Activated CD8-positive, alpha-beta T cell treated with anti-CD3 and anti-CD28 coated beads for 36 hours (primary cell): ENCODE data around the gene RAB27B. TPM values are rescaled to one million over a fixed set of nuclear protein-coding genes. Genes with fewer than 3 reads are reported as not detected.
A peak's percentile ranks its signal among the peaks of the same experiment; 100 is the strongest.

Experiments
- ATAC-seq: fragments of 200-7000 bp; cut with Tn5 transposase; one replicate; pipeline ENCODE4 v1.10.0; 2021; ENCODE audit warnings: mild to moderate bottlenecking, moderate library complexity
- CTCF ChIA-PET: fragments of 350-600 bp; sonication (Branson Sonifier 250); formaldehyde crosslinking; loops from one replicate; lab custom pipeline; 2021; ENCODE audit warnings: antibody characterized with exemption; lab: Charles Lee
- POLR2A ChIA-PET: fragments of 350-600 bp; sonication (Branson Sonifier 250); formaldehyde crosslinking; loops from one replicate; lab custom pipeline; 2021; ENCODE audit warnings: antibody characterized with exemption; lab: Charles Lee
- DNase-seq: peaks from one replicate; pipeline ENCODE4 v3.0.0-alpha.2; 2020
- H3K27ac Mint-ChIP-seq: one replicate; pipeline ENCODE4 v1.8.0; 2021; ENCODE audit warnings: mild to moderate bottlenecking, mixed read lengths
- H3K27me3 Mint-ChIP-seq: one replicate; pipeline ENCODE4 v1.8.0; 2021; ENCODE audit warnings: mixed read lengths
- H3K36me3 Mint-ChIP-seq: one replicate; pipeline ENCODE4 v1.8.0; 2021; ENCODE audit warnings: low read depth, mixed read lengths
- H3K4me1 Mint-ChIP-seq: one replicate; pipeline ENCODE4 v1.8.0; 2021; ENCODE audit warnings: low read depth, mixed read lengths
- H3K4me3 Mint-ChIP-seq: one replicate; pipeline ENCODE4 v1.8.0; 2021; ENCODE audit warnings: mild to moderate bottlenecking, moderate library complexity, mixed read lengths
- H3K9me3 Mint-ChIP-seq: one replicate; pipeline ENCODE4 v1.8.0; 2021; ENCODE audit warnings: mixed read lengths
- intact Hi-C: fragments of 100-400 bp; cut with micrococcal nuclease; formaldehyde crosslinking; loops from one replicate; pipeline ENCODE4 v1.10.0; 2022
- total RNA-seq, 2 experiments: library from RNA; stranded (reverse); gene quantifications; one replicate each; pipeline ENCODE4 v1.2.3, GENCODE V29; 2021
- TF ChIP-seq, protein P1 (sequence below): fragments of 200-600 bp; IDR thresholded peaks from one replicate; pipeline ENCODE4 v1.8.0; 2022; ENCODE audit warnings: antibody characterized with exemption, mild to moderate bottlenecking

RAB27B gene
- total RNA-seq, 2 experiments from 2014 or later: not detected

DNA sequence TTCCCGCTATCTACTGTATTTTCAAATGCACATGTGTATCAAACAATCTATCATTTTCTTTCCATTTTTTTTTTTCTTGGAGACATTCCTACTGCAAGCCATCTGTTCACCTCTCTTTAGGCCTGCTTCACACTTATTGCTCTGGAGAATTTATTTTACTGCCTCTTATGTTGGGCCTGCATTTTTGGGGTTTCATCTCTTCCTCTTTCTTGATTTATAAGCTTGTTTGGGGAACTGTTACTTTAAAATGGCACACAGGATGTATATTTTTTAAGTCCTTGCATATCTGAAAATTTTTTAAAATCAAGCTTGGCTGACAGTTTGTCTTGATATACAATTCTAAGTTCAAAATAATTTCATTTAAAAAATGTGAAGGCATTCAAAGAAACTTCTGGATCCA is 3.5 kb upstream of the RAB27B start:
- Mint-ChIP-seq H3K27me3 (peaks cover 12% of the 10 kb centered on the region), H3K36me3 (no peaks in the 10 kb centered on the region), H3K9me3 (no peaks in the 10 kb centered on the region), H3K4me3 (no peak overlapping the region), H3K27ac (no peak overlapping the region), H3K4me1 (peaks cover 9% of the 10 kb centered on the region)
- ChIA-PET POLR2A (interaction anchor here (0.5 kb wide), 1 partner anchor 26 kb away, joined by 3 read pairs; no protein-coding TSS in a partner anchor), CTCF (no interaction called here)
- intact Hi-C loops: no loop called here
- DNase-seq (no peak), ATAC-seq (no peak)
- TF ChIP-seq, protein P1, sequence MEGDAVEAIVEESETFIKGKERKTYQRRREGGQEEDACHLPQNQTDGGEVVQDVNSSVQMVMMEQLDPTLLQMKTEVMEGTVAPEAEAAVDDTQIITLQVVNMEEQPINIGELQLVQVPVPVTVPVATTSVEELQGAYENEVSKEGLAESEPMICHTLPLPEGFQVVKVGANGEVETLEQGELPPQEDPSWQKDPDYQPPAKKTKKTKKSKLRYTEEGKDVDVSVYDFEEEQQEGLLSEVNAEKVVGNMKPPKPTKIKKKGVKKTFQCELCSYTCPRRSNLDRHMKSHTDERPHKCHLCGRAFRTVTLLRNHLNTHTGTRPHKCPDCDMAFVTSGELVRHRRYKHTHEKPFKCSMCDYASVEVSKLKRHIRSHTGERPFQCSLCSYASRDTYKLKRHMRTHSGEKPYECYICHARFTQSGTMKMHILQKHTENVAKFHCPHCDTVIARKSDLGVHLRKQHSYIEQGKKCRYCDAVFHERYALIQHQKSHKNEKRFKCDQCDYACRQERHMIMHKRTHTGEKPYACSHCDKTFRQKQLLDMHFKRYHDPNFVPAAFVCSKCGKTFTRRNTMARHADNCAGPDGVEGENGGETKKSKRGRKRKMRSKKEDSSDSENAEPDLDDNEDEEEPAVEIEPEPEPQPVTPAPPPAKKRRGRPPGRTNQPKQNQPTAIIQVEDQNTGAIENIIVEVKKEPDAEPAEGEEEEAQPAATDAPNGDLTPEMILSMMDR: no peak

DNA sequence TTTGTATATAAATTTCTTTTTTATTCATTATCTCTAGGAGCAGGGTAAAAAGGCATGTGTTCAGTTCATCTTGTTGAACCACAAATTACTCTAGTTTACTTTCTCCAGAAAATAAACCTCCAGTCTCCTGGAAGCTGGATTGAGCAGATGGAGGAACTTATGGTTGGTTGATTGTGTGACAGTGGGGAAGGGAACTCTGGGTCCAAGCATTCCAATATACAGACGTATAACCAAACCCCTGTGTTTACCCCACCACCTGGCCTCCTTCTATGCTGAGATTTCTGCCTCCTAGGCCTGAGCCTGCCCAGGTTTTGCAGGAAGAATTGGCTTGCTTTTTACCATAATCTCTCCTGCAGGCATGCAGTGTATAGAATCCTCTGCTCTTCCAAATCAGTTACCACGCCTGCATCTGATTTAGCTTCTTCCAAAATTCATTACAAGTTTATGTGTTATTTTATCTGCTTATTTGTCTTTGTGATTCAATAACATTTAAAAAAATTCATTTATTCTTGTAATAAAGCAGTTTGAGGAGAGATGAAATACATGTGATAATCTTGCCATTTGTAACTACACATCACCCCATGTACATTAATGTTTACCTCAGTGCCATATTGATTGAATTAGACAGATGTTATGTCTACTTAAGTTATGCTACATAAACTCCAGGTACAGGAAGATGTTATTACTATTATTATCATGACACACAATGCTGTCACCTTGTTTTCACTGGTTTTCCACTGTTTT is 2.5 kb upstream of the RAB27B start:
- Mint-ChIP-seq H3K27ac (no peak overlapping the region), H3K4me1 (peaks cover 9% of the 10 kb centered on the region), H3K9me3 (no peaks in the 10 kb centered on the region), H3K36me3 (no peaks in the 10 kb centered on the region), H3K4me3 (no peak overlapping the region), H3K27me3 (peaks cover 15% of the 10 kb centered on the region)
- intact Hi-C loops: no loop called here
- TF ChIP-seq, protein P1: no peak
- CTCF ChIA-PET: no interaction called here
- DNase-seq (no peak), ATAC-seq (no peak)
- POLR2A ChIA-PET: no interaction called here

DNA sequence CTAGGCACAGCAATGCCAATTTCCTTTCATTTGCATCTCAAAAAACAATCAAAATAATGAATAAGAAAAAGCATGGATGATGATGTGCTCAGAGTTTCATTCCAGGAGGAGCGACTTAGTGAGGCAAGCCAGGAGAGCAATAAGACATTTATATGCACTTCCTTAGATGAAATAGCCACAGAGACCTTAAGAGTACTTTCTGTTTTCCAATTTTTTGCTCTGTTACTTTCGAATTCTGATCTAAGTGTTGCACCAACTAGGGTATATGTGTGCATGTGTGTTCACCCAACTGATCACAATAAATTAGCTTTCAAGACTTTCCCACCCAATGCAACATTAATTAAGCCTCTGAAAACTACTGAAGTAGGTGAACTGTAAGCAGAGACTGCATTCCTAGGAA is 709 bp downstream of the RAB27B start:
- no peaks in the 10 kb centered on the region for H3K9me3 Mint-ChIP-seq
- H3K36me3 Mint-ChIP-seq: no peaks in the 10 kb centered on the region
- no peak overlapping the region for H3K27ac Mint-ChIP-seq
- H3K27me3 Mint-ChIP-seq: peaks cover 17% of the 10 kb centered on the region
- TF ChIP-seq, protein P1: no peak
- intact Hi-C loops: no loop called here
- ATAC-seq (no peak), DNase-seq (no peak)
- POLR2A ChIA-PET: interaction anchor here (1.1 kb wide), 1 partner anchor 111 kb away, joined by 4 read pairs; no protein-coding TSS in a partner anchor
- peaks cover 9% of the 10 kb centered on the region for H3K4me1 Mint-ChIP-seq
- H3K4me3 Mint-ChIP-seq: peak overlapping the region; percentile 54
- CTCF ChIA-PET: interaction anchor here (1.1 kb wide), 1 partner anchor 20 kb away, joined by 3 read pairs; no protein-coding TSS in a partner anchor

DNA sequence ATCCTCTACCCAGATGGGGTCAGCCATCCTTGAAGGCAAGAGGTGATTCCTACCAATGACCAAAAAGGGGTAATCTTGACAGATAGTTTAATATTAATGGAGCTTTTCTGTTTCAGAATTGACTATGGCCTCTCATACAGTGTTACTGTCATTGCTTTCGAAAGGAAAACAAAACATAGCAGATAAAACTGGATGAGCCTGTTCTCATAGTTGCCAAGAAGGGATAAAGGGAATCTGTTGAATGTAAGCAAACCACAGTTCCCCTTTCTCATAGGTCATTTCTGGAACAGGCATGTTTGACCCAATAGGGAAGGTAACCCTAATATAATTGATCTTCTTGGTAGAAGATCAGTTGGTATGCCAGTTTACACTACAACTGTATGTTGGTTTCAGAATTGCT is 1.6 kb downstream of the RAB27B start:
- ChIA-PET POLR2A (no interaction called here), CTCF (no interaction called here)
- no peak overlapping the region for H3K4me3 Mint-ChIP-seq
- peaks cover 9% of the 10 kb centered on the region for H3K4me1 Mint-ChIP-seq
- H3K27me3 Mint-ChIP-seq: peaks cover 17% of the 10 kb centered on the region
- no peaks in the 10 kb centered on the region for H3K9me3 Mint-ChIP-seq
- H3K27ac Mint-ChIP-seq: no peak overlapping the region
- intact Hi-C loops: no loop called here
- DNase-seq: no peak
- H3K36me3 Mint-ChIP-seq: no peaks in the 10 kb centered on the region
- TF ChIP-seq, protein P1: no peak
- no peak for ATAC-seq

DNA sequence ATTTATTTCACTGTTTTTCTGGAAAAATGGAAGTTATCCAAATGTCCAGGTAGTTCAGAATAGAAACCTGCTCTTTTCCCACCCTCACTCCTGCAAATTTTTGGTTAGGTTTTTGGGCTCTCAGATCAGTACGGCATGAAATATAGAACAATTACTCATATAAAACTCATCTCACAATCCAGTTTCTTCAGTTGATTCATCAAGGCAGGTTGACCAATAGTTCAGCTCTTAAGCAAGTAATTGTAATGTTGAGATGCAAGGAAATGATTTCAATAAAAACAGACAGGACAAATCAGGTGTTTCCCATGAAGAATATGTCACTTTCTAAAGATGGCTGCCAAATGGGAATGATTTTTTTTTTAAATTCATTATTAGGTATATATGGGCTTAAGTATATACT is 2.0 kb downstream of the RAB27B start:
- no peak for ATAC-seq
- Mint-ChIP-seq H3K27ac (no peak overlapping the region), H3K4me3 (no peak overlapping the region), H3K9me3 (no peaks in the 10 kb centered on the region), H3K27me3 (peaks cover 17% of the 10 kb centered on the region), H3K36me3 (no peaks in the 10 kb centered on the region), H3K4me1 (peaks cover 9% of the 10 kb centered on the region)
- TF ChIP-seq, protein P1: no peak
- intact Hi-C loops: no loop called here
- no peak for DNase-seq
- ChIA-PET POLR2A (no interaction called here), CTCF (no interaction called here)
